ENCODE results near the gene UGT8.
"Not testable (repeated sequence)": the region's sequence is repeated elsewhere in the genome, so short reads cannot be mapped to it uniquely, and the experiment has no call there.

The UGT8 gene

GRCh38 chr4:114597410-114598115, 1.0 kb upstream of the UGT8 start:
- intact Hi-C loops (cut with micrococcal nuclease), result no loop called here
- no peak overlapping the region for H3K27ac Mint-ChIP-seq
- H3K9me3 Mint-ChIP-seq, result no peaks in the 10 kb centered on the region
- H3K4me1 Mint-ChIP-seq (ENCODE audit: low read depth), result no peaks in the 10 kb centered on the region
- H3K27me3 Mint-ChIP-seq, result peaks cover 27% of the 10 kb centered on the region
- no peaks in the 10 kb centered on the region for H3K36me3 Mint-ChIP-seq (ENCODE audit: low read depth)
- H3K4me3 Mint-ChIP-seq, result no peak overlapping the region

- peaks cover 27% of the 10 kb centered on the region for H3K27me3 Mint-ChIP-seq
- intact Hi-C loops (cut with micrococcal nuclease), result no loop called here
- H3K27ac Mint-ChIP-seq, result no peak overlapping the region
- H3K4me1 Mint-ChIP-seq (ENCODE audit: low read depth), result no peaks in the 10 kb centered on the region
- H3K36me3 Mint-ChIP-seq (ENCODE audit: low read depth), result no peaks in the 10 kb centered on the region
- H3K9me3 Mint-ChIP-seq, result no peaks in the 10 kb centered on the region
- no peak overlapping the region for H3K4me3 Mint-ChIP-seq
Measured at GRCh38 chr4:114599231-114599902, 760 bp downstream of the UGT8 start.

- intact Hi-C loops (cut with micrococcal nuclease), result no loop called here
- H3K36me3 Mint-ChIP-seq (ENCODE audit: low read depth), result no peaks in the 10 kb centered on the region
- H3K4me1 Mint-ChIP-seq (ENCODE audit: low read depth), result no peaks in the 10 kb centered on the region
- H3K27me3 Mint-ChIP-seq, result peaks cover 27% of the 10 kb centered on the region
- no peaks in the 10 kb centered on the region for H3K9me3 Mint-ChIP-seq
- no peak overlapping the region for H3K4me3 Mint-ChIP-seq
- no peak overlapping the region for H3K27ac Mint-ChIP-seq
Measured at GRCh38 chr4:114599903-114600552, 1.4 kb downstream of the UGT8 start.

GRCh38 chr4:114600672-114601071, 2.1 kb downstream of the UGT8 start:
- H3K36me3 Mint-ChIP-seq (ENCODE audit: low read depth), result no peaks in the 10 kb centered on the region
- H3K9me3 Mint-ChIP-seq, result no peaks in the 10 kb centered on the region
- no peak overlapping the region for H3K4me3 Mint-ChIP-seq
- H3K4me1 Mint-ChIP-seq (ENCODE audit: low read depth), result no peaks in the 10 kb centered on the region
- intact Hi-C loops (cut with micrococcal nuclease), result no loop called here
- peaks cover 26% of the 10 kb centered on the region for H3K27me3 Mint-ChIP-seq
- no peak overlapping the region for H3K27ac Mint-ChIP-seq

- peaks cover 26% of the 10 kb centered on the region for H3K27me3 Mint-ChIP-seq
- intact Hi-C loops (cut with micrococcal nuclease), result no loop called here
- no peaks in the 10 kb centered on the region for H3K36me3 Mint-ChIP-seq (ENCODE audit: low read depth)
- H3K27ac Mint-ChIP-seq, result no peak overlapping the region
- H3K9me3 Mint-ChIP-seq, result no peaks in the 10 kb centered on the region
- no peak overlapping the region for H3K4me3 Mint-ChIP-seq
- no peaks in the 10 kb centered on the region for H3K4me1 Mint-ChIP-seq (ENCODE audit: low read depth)
Measured at GRCh38 chr4:114601304-114602052, 2.9 kb downstream of the UGT8 start.

- Mint-ChIP-seq H3K9me3 (no peaks in the 10 kb centered on the region), H3K4me3 (no peak overlapping the region), H3K4me1 (ENCODE audit: low read depth) (no peaks in the 10 kb centered on the region), H3K27me3 (peaks cover 18% of the 10 kb centered on the region), H3K36me3 (ENCODE audit: low read depth) (no peaks in the 10 kb centered on the region), H3K27ac (no peak overlapping the region)
- intact Hi-C loops (cut with micrococcal nuclease), result no loop called here
Measured at GRCh38 chr4:114603497-114603896, 4.9 kb downstream of the UGT8 start.

GRCh38 chr4:114606245-114606644, 7.6 kb downstream of the UGT8 start:
- Mint-ChIP-seq H3K27ac (no peak overlapping the region), H3K27me3 (peaks cover 2% of the 10 kb centered on the region), H3K36me3 (ENCODE audit: low read depth) (no peaks in the 10 kb centered on the region), H3K4me3 (no peak overlapping the region), H3K9me3 (no peaks in the 10 kb centered on the region), H3K4me1 (ENCODE audit: low read depth) (no peaks in the 10 kb centered on the region)
- intact Hi-C loops (cut with micrococcal nuclease), result no loop called here

GRCh38 chr4:114607056-114607455, 8.4 kb downstream of the UGT8 start:
- no peaks in the 10 kb centered on the region for H3K4me1 Mint-ChIP-seq (ENCODE audit: low read depth)
- H3K27ac Mint-ChIP-seq, result no peak overlapping the region
- intact Hi-C loops (cut with micrococcal nuclease), result no loop called here
- no peak overlapping the region for H3K4me3 Mint-ChIP-seq
- H3K36me3 Mint-ChIP-seq (ENCODE audit: low read depth), result no peaks in the 10 kb centered on the region
- H3K27me3 Mint-ChIP-seq, result peaks cover 2% of the 10 kb centered on the region
- H3K9me3 Mint-ChIP-seq, result no peaks in the 10 kb centered on the region

GRCh38 chr4:114613560-114613959, 15.0 kb downstream of the UGT8 start:
- intact Hi-C loops (cut with micrococcal nuclease), result no loop called here
- Mint-ChIP-seq H3K36me3 (ENCODE audit: low read depth) (no peaks in the 10 kb centered on the region), H3K4me3 (no peak overlapping the region), H3K4me1 (ENCODE audit: low read depth) (no peaks in the 10 kb centered on the region), H3K27me3 (peaks cover 2% of the 10 kb centered on the region), H3K27ac (no peak overlapping the region), H3K9me3 (no peaks in the 10 kb centered on the region)

GRCh38 chr4:114615435-114615834, 16.8 kb downstream of the UGT8 start:
- Mint-ChIP-seq H3K9me3 (no peaks in the 10 kb centered on the region), H3K4me3 (no peak overlapping the region), H3K4me1 (ENCODE audit: low read depth) (no peaks in the 10 kb centered on the region), H3K27ac (no peak overlapping the region), H3K36me3 (ENCODE audit: low read depth) (no peaks in the 10 kb centered on the region), H3K27me3 (no peaks in the 10 kb centered on the region)
- intact Hi-C loops (cut with micrococcal nuclease), result no loop called here

GRCh38 chr4:114616036-114616435, 17.4 kb downstream of the UGT8 start:
- intact Hi-C loops (cut with micrococcal nuclease); H3K4me1 Mint-ChIP-seq (ENCODE audit: low read depth); H3K36me3 Mint-ChIP-seq (ENCODE audit: low read depth); H3K27me3 Mint-ChIP-seq; H3K27ac Mint-ChIP-seq; H3K4me3 Mint-ChIP-seq; H3K9me3 Mint-ChIP-seq: not testable (repeated sequence)

GRCh38 chr4:114626196-114626595, 27.6 kb downstream of the UGT8 start:
- no peak overlapping the region for H3K4me3 Mint-ChIP-seq
- H3K4me1 Mint-ChIP-seq (ENCODE audit: low read depth), result no peaks in the 10 kb centered on the region
- no peak overlapping the region for H3K27ac Mint-ChIP-seq
- H3K36me3 Mint-ChIP-seq (ENCODE audit: low read depth), result no peaks in the 10 kb centered on the region
- intact Hi-C loops (cut with micrococcal nuclease), result no loop called here
- no peaks in the 10 kb centered on the region for H3K27me3 Mint-ChIP-seq
- H3K9me3 Mint-ChIP-seq, result no peaks in the 10 kb centered on the region

- Mint-ChIP-seq H3K27me3 (no peaks in the 10 kb centered on the region), H3K4me1 (ENCODE audit: low read depth) (no peaks in the 10 kb centered on the region), H3K27ac (no peak overlapping the region), H3K4me3 (no peak overlapping the region), H3K36me3 (ENCODE audit: low read depth) (no peaks in the 10 kb centered on the region), H3K9me3 (no peaks in the 10 kb centered on the region)
- intact Hi-C loops (cut with micrococcal nuclease), result no loop called here
Measured at GRCh38 chr4:114636192-114636935, 37.8 kb downstream of the UGT8 start.
